NCI-H1092 (cell line): ENCODE measurements around the gene NCS1.
A peak's percentile ranks its signal among the peaks of the same experiment; 100 is the strongest.

Source experiments
- DNase-seq: peaks from one replicate; lab custom pipeline; 2025; lab: John Stamatoyannopoulos, UW

NCS1 gene

DNA sequence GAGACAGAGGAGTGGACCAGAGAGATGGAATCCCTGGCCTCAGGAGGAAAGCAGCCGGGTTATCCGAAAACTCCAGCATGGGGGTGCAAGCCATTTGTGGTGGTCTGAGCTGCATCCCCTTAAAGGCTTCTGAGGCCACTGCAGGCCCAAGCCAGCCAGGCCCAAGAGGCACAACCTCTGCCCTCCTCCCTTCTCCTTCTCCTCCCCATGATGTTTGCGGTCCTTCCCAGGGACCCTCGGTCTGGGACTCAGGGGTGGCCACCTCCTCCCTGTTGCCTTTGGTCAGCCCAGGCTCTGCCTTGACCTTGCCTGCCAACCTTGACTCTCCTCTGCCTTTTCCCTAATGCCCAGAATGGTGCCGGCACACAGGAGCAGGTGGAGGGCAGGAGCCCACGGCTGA is 4.6 kb downstream of the NCS1 start:
- DNase-seq, result no peak

DNA sequence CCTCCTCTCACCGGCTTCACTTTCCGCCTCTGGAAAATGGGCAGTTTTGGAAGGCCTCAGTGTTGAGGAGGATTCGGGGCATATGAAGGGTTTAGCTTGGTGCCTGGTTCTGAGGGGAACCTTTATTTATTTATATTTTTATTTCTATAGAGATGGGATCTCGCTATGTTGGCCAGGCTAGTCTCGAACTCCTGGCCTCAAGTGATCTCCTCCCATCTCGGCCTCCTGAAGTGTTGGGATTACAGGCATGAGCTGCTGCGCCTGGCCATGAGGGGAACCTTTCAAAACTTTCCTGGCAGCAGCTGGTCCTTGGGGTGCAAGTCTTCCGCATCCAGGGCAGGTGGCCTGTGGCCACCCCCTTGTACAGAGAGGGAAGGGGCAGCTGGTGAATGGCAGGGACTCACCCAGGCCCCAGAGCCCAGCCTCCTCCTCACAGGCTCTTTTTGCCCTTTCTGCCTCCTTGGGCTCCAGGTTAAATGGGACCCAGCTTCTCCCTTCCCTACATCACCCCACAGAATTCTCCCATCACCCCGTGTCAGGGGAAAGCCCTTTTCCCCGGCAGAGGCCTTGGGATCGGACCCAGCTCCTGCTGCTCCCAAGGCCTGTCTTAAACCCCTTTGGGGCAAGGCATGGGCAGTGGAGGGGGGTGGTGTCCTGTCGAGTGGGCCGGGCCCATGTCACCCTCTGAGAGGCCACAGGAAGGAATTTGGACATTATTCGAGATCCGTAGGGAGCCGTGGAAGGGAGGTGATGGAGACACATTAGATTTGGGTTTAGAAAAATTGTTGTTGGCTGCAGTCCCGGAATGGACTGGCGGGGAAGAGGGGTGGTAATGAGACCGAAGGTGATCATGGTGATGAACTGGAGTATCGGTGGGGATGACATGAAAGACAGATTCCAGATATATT is 5.9 kb downstream of the NCS1 start:
- DNase-seq, result no peak

DNA sequence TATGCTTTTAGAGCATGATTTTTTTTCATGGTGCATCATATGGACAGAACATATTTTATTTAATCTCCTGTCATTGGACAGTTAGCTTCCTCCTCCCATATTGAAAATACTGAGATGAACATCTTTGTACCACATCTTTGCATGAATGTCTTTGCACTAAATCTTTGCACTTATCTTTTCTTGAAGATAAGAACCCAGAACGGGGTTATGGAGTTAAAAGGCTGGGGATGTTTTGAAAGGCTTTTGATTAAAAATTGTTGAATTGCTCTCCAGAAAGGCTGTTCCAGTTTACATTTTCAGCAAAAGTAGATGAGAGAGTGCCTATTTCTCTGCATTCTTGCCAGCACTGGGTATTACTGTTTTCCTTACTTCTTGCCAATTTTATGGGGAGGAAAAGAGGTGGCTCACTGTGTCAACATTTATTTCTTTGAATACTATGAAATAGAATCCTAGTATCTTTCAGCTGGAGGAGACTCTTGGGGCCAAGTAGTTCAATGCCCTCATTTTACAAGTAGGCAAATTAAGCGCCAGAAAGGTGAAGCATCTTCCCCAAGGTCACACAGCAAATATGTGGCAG is 7.2 kb downstream of the NCS1 start:
- no peak for DNase-seq

DNA sequence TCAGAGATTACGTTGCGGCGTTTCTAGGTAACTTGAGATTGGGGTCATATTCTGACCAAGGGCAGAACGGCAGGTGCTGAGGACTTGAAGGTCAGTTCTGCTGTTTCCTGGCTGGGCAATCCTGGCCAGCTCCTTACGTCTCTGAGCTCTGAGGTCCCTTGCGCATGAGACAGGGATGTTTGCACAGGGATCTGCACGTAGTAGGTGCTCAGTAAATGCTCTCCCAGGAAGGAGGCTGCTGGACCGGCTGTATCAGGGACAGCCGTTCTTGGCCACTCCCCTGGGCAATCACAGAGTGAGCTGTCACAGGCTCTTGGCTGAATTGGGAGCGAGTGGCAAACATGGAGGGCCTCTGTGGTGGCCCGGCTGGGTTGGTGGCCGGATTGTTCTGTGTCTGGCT is 8.3 kb downstream of the NCS1 start:
- DNase-seq, result no peak

DNA sequence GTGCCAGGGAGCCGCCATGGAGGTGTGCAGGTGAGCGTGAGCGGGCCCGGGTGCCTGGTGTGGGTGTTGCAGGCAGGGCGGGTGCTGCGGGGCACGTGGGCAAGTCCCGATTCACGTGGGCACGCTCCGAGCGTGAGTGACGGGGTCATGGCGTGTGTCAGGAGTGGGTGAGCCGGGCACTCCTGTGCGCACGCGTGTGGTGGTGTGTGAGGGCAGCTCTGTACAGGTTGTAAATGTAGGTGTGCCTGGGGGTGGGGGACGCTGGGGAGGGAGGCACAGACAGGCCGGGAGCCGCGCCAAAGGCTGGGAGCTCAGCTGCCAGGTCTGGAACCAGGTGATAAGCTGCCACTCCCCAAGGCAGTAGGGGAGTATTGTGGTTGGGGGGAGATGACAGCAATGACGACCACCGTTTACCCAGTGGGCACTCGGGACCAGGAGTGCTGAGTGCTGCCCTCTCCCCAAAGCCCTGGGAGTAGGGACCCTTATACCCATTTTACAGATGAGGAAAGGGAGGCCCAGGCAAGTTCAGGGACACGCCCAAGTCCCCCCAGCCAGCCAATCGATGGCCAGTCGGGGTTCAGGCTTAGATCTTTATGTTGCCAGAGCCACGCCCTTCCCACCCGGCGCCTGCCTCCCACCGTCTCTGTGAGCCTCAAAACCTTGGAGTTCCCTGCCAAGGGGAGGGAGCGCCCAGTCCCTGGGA is 9.6 kb downstream of the NCS1 start:
- DNase-seq, result no peak

DNA sequence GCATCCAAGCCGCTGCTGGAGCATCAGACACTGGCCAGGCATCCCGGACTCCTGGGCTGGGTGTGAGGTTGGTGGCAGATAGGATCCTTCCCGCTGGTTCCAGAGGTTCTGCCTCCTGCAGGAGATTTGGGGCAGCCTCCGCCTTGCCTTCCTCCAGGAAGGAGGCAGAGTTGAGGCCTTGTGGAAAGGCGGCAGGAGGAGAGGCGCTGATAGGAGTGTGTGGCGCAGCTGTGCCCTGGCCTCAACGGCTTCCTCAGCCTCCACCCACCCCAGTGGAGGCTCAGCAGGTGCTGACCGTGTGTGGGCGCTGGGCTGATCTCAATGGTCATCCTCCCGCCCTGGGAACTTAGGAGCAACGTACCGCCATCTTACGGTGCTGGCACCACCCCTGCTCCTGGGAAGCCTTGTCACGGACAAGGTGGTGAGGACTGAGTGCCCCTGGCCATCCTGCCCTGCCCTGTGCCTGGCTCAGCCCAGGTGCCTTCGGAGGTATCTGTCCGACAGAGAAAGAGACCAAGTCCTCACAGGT is 10.2 kb downstream of the NCS1 start:
- DNase-seq, result no peak

- DNase-seq, result no peak
Measured at GRCh38 chr9:130183133-130183762, 11.0 kb downstream of the NCS1 start.

GRCh38 chr9:130185017-130185416 is 12.8 kb downstream of the NCS1 start:
- DNase-seq, result no peak

DNA sequence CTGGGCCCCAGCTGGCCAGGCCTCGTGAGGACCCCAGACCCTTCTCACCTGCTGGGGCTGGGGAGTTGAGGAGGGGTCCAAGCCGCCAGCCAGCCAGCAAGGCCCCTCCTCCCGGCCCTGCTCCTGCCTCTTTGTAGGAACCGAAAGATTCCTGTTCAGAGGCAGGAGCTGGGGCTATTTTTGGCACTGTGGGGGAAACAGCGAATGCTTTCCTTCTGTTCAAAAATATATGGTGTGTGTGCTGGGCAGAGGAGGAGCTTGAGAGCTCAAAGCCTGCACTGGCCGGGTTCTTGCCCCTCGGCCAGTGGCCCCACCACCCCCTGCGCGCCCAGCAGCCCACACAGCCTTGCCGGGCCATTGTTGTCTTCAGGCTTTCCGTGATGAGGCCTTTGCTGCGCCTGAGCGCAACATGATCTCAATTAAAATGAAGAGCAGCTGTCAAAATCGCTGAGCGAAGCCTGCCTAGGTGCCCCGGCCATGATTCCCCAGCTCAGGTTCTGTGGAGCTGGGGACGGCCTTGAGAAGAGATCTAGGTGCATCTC is 13.4 kb downstream of the NCS1 start:
- no peak for DNase-seq

DNA sequence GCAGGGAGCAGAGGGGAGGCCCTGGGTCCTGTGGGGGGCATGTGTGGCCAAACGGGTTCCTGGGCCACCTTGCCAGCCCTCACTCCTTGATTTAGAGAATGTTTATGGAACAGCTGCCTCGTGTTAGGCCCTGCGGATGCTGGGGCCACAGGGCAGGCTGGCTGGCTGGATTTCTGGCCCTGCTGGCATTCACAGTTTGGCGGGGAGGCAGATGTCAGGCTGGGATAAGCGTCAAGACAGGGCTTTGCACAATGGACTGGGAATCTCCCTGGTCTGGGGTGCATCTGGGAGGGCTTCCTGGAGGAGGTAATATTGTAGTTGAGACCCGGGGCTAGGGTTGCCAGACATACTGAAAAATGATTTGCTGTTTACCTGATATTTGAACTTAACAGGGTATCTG is 13.8 kb downstream of the NCS1 start:
- no peak for DNase-seq

DNA sequence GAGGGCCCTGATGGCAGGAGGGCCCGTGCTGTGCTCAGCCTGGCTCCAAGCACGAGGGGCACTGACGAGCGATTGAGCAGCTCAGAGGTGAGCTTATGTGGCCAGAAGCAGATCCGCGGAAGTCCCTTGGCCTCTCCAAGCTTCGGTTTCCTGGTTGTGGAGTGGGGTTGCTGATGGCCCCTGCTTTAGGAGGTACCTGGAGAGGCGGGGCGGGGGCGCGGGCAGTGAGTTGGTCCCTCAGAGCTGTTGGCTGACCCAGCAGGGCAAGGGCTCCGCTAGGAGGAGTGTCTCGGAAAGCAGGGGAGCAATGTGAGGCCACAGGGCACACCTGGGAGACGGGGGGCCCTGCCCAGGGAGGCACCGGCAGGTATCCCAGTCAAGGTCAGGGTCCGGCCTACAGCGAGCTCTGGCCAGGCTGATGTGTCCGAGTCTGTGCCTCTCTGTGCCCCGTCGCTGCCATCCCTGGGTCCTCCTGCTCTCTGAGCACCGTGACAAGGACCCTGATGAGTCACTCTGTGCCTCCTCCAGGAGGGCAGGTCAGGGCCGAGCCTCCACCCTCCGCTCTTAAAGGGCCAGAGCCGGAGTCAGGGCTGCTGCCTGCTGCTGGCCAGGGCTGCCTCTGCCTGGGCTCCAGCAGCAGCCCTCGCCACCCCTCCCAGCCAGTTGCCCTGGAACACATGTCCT is 14.8 kb downstream of the NCS1 start:
- no peak for DNase-seq

- DNase-seq, result no peak
Measured at GRCh38 chr9:130187523-130187846, 15.3 kb downstream of the NCS1 start.

GRCh38 chr9:130188860-130189481 is 16.8 kb downstream of the NCS1 start:
- no peak for DNase-seq

DNA sequence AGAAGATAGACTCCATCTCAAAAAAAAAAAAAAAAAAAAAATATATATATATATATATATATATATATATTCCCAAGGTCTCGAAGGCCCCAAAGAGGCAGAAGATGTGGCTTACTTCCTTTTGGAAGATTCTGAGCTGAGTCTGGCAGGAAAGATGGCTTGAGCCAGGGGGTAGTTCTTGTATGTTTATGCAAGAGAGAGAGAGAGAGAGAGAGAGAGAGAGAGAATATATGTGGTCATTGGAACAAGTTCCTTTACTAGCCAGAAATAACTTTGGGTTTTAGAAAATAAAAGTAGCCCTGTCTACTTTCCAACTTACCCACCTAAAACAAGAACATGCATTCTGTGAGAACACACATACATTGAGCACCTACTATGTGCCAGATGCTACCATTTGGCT is 17.6 kb downstream of the NCS1 start:
- DNase-seq, result no peak

GRCh38 chr9:130191068-130191748 is 19.0 kb downstream of the NCS1 start:
- no peak for DNase-seq

- DNase-seq, result no peak
Measured at GRCh38 chr9:130191749-130192120, 19.5 kb downstream of the NCS1 start.

DNA sequence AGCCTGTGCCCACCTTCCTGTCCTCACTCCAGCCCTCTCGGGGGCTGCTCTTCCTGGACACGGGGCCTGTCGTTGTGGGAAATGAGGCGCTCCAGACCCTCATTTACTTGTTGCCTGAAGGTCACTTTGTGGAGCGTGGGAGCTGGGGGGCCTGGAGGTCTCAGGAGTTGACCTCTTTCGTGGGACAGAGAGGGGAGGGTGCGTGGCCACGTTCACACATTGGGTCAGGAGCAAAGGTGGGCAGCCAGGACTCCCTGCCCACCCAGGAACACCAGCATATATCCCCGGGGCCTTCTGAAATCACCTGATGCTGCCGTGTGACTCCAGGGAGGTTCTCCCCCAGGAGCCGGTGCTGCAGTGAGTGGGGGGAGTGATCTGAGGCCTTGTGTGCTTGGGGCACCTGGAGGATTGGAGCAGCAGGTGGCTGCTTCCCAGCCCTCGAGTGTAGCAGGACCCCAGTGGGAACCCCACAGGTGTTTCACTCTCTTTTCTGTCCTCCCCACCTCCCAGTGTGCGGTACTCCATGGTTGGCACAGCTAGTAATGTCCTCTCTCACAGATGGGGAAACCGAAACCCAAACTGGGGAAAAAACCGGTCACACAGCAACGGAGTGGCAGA is 20.3 kb downstream of the NCS1 start:
- DNase-seq, result no peak

- no peak for DNase-seq
Measured at GRCh38 chr9:130193103-130193502, 20.9 kb downstream of the NCS1 start.

DNA sequence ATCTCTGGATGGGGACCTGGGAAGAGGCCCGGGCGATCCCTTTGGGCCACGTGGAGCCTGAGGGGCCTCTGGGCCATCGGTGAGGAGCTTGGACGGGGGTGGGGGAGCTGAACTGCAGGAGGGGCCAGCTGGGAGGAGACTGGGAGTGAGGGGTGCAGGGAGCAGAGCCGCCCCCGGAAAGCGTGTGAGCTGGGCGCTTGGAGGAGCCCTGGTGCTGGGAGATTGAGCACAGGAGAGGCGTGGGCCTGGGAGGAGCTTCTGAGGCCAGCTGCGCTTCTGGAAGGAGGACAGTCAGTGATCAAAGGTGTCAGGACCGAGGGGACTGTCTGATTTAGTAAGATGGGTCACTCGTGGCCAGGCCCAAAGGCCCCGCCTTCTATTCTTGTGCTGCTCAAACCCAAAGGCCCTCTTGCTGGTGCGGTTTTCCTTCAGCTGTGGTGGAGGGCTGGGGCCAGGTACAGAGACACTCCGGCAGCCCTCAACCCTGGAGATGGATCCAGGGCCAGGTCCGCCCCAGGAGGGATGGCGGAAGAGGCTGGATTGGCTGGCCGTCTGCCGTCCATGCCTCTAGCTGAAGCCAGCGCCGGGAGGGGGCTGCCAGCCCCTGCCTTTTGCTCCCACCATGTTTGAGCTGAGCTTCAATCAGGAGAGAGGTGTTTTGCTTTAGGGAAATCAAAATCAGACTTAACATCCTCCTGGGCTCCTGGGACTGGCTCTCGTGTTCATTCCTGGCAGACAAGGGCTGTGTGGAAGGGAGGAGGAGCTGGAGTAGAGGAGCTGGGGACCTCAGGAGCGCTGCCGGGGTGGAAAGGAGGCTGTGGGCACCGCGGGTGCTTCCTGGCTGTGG is 21.6 kb downstream of the NCS1 start:
- peak; percentile 68 for DNase-seq
